ENCODE measurements around the gene TXNDC11. TPM values are rescaled to one million over a fixed set of nuclear protein-coding genes. Genes with fewer than 3 reads are reported as not detected.

Gene TXNDC11
- total RNA-seq, 1 donor from 2014 or later = 29.0 TPM

GRCh38 chr16:11651796-11652195 is 90.9 kb downstream of the TXNDC11 start:
- Histone ChIP-seq H4K20me1 (ENCODE audit: insufficient read depth, low read length) (no peaks in the 10 kb centered on the region), H3K9ac (ENCODE audit: low read length) (no peak overlapping the region), H3K4me2 (ENCODE audit: low read length) (no peak overlapping the region), H3K4me3 (ENCODE audit: insufficient read depth, low read depth, low read length) (no peak overlapping the region), H3K4me1 (ENCODE audit: insufficient read depth, low read length) (no peaks in the 10 kb centered on the region), H2AFZ (ENCODE audit: low read depth, low read length) (no peak overlapping the region), H3K27ac (ENCODE audit: low read depth, low read length) (no peak overlapping the region), H3K36me3 (ENCODE audit: insufficient read depth, low read length) (no peaks in the 10 kb centered on the region), H3K27me3 (ENCODE audit: insufficient read depth, low read length) (peaks cover 2% of the 10 kb centered on the region), H3K9me3 (ENCODE audit: insufficient read depth, low read depth, low read length) (no peaks in the 10 kb centered on the region), H3K79me2 (ENCODE audit: insufficient read depth, low read length) (no peaks in the 10 kb centered on the region)
- TF ChIP-seq CTCF (IDR thresholded peaks at IDR 0.05; ENCODE audit: insufficient read depth, low read depth, low read length) = no peak
- no peak for TF ChIP-seq EZH2 (IDR thresholded peaks at IDR 0.05; ENCODE audit: insufficient read depth, low read length)
- no peak overlapping the region for H3K4me3 Mint-ChIP-seq (ENCODE audit: unreplicated experiment)
- H3K9me3 Mint-ChIP-seq (ENCODE audit: unreplicated experiment) = no peaks in the 10 kb centered on the region
- H3K36me3 Mint-ChIP-seq (ENCODE audit: low read depth, unreplicated experiment) = no peaks in the 10 kb centered on the region
- H3K27ac Mint-ChIP-seq (ENCODE audit: unreplicated experiment) = no peak overlapping the region
- no peaks in the 10 kb centered on the region for H3K4me1 Mint-ChIP-seq (ENCODE audit: low read depth, unreplicated experiment)
- no peak for DNase-seq (ENCODE audit: low read depth)
- H3K27me3 Mint-ChIP-seq (ENCODE audit: low read depth, unreplicated experiment) = peaks cover 13% of the 10 kb centered on the region
- no peak for FAIRE-seq

GRCh38 chr16:11650641-11651591 is 91.7 kb downstream of the TXNDC11 start:
- Histone ChIP-seq H3K4me2 (ENCODE audit: low read length) (no peak overlapping the region), H2AFZ (ENCODE audit: low read depth, low read length) (no peak overlapping the region), H3K36me3 (ENCODE audit: insufficient read depth, low read length) (no peaks in the 10 kb centered on the region), H4K20me1 (ENCODE audit: insufficient read depth, low read length) (no peaks in the 10 kb centered on the region), H3K27ac (ENCODE audit: low read depth, low read length) (no peak overlapping the region), H3K9me3 (ENCODE audit: insufficient read depth, low read depth, low read length) (no peaks in the 10 kb centered on the region), H3K79me2 (ENCODE audit: insufficient read depth, low read length) (no peaks in the 10 kb centered on the region), H3K4me1 (ENCODE audit: insufficient read depth, low read length) (no peaks in the 10 kb centered on the region), H3K27me3 (ENCODE audit: insufficient read depth, low read length) (peaks cover 2% of the 10 kb centered on the region), H3K4me3 (ENCODE audit: insufficient read depth, low read depth, low read length) (no peak overlapping the region), H3K9ac (ENCODE audit: low read length) (no peak overlapping the region)
- Mint-ChIP-seq H3K4me3 (ENCODE audit: unreplicated experiment) (no peak overlapping the region), H3K9me3 (ENCODE audit: unreplicated experiment) (no peaks in the 10 kb centered on the region), H3K27me3 (ENCODE audit: low read depth, unreplicated experiment) (peaks cover 10% of the 10 kb centered on the region), H3K27ac (ENCODE audit: unreplicated experiment) (no peak overlapping the region), H3K36me3 (ENCODE audit: low read depth, unreplicated experiment) (no peaks in the 10 kb centered on the region), H3K4me1 (ENCODE audit: low read depth, unreplicated experiment) (no peaks in the 10 kb centered on the region)
- DNase-seq (ENCODE audit: low read depth) (no peak), FAIRE-seq (no peak)
- no peak for TF ChIP-seq EZH2 (IDR thresholded peaks at IDR 0.05; ENCODE audit: insufficient read depth, low read length)
- no peak for TF ChIP-seq CTCF (IDR thresholded peaks at IDR 0.05; ENCODE audit: insufficient read depth, low read depth, low read length)

- FAIRE-seq (no peak), DNase-seq (ENCODE audit: low read depth) (no peak)
- H3K27me3 Mint-ChIP-seq (ENCODE audit: low read depth, unreplicated experiment) = peaks cover 7% of the 10 kb centered on the region
- H3K36me3 Mint-ChIP-seq (ENCODE audit: low read depth, unreplicated experiment) = no peaks in the 10 kb centered on the region
- H3K4me1 Mint-ChIP-seq (ENCODE audit: low read depth, unreplicated experiment) = no peaks in the 10 kb centered on the region
- Histone ChIP-seq H3K27ac (ENCODE audit: low read depth, low read length) (no peak overlapping the region), H3K9ac (ENCODE audit: low read length) (no peak overlapping the region), H4K20me1 (ENCODE audit: insufficient read depth, low read length) (no peaks in the 10 kb centered on the region), H3K79me2 (ENCODE audit: insufficient read depth, low read length) (no peaks in the 10 kb centered on the region), H3K4me1 (ENCODE audit: insufficient read depth, low read length) (no peaks in the 10 kb centered on the region), H3K27me3 (ENCODE audit: insufficient read depth, low read length) (no peaks in the 10 kb centered on the region), H3K4me2 (ENCODE audit: low read length) (no peak overlapping the region), H3K36me3 (ENCODE audit: insufficient read depth, low read length) (no peaks in the 10 kb centered on the region), H3K9me3 (ENCODE audit: insufficient read depth, low read depth, low read length) (no peaks in the 10 kb centered on the region), H2AFZ (ENCODE audit: low read depth, low read length) (no peak overlapping the region), H3K4me3 (ENCODE audit: insufficient read depth, low read depth, low read length) (no peak overlapping the region)
- H3K9me3 Mint-ChIP-seq (ENCODE audit: unreplicated experiment) = no peaks in the 10 kb centered on the region
- no peak overlapping the region for H3K4me3 Mint-ChIP-seq (ENCODE audit: unreplicated experiment)
- TF ChIP-seq CTCF (IDR thresholded peaks at IDR 0.05; ENCODE audit: insufficient read depth, low read depth, low read length) (no peak), EZH2 (IDR thresholded peaks at IDR 0.05; ENCODE audit: insufficient read depth, low read length) (no peak)
- H3K27ac Mint-ChIP-seq (ENCODE audit: unreplicated experiment) = no peak overlapping the region
Observed at GRCh38 chr16:11649276-11649675, 93.4 kb downstream of the TXNDC11 start.
